KMS-11 (cell line): ENCODE measurements around the gene CLTA.

ENCODE experiments used
- H2AFZ ChIP-seq: fragments of 200-600 bp; sonication (generic); 2 replicates; pipeline ENCODE4 v1.6.1; 2016; ENCODE audit warnings: antibody characterized with exemption, mixed run types, low read depth
- H3K27ac ChIP-seq: fragments of 200-600 bp; sonication (generic); 2 replicates; pipeline ENCODE4 v1.6.1; 2016; ENCODE audit warnings: mild to moderate bottlenecking, mixed run types
- H3K27me3 ChIP-seq: fragments of 200-600 bp; sonication (generic); 2 replicates; pipeline ENCODE4 v1.6.1; 2017; ENCODE audit warnings: mild to moderate bottlenecking, low read depth, mixed run types, moderate library complexity; ENCODE audit not compliant: insufficient read depth
- H3K36me3 ChIP-seq: fragments of 200-600 bp; sonication (generic); 2 replicates; pipeline ENCODE4 v1.6.1; 2017; ENCODE audit warnings: mild to moderate bottlenecking, mixed run types; ENCODE audit not compliant: insufficient read depth
- H3K4me1 ChIP-seq: fragments of 200-600 bp; sonication (generic); 2 replicates; pipeline ENCODE4 v1.6.1; 2016; ENCODE audit warnings: mild to moderate bottlenecking, low read depth, mixed run types; ENCODE audit not compliant: poor library complexity, severe bottlenecking
- H3K4me2 ChIP-seq: fragments of 200-600 bp; sonication (generic); 2 replicates; pipeline ENCODE4 v1.7.0; 2016; ENCODE audit warnings: mild to moderate bottlenecking, mixed run types
- H3K4me3 ChIP-seq: fragments of 200-600 bp; sonication (generic); IDR thresholded peaks from 2 replicates; pipeline ENCODE4 v1.6.1; 2017; ENCODE audit warnings: low read depth, low read length, mixed read lengths; ENCODE audit not compliant: insufficient read depth
- H3K79me2 ChIP-seq: fragments of 200-600 bp; sonication (generic); 2 replicates; pipeline ENCODE4 v1.6.1; 2016; ENCODE audit warnings: low read depth, mixed run types; ENCODE audit not compliant: insufficient read depth
- H3K9ac ChIP-seq: fragments of 200-600 bp; sonication (generic); 2 replicates; pipeline ENCODE4 v1.6.1; 2016; ENCODE audit warnings: mild to moderate bottlenecking, mixed run types
- H4K20me1 ChIP-seq: fragments of 200-600 bp; sonication (generic); 2 replicates; pipeline ENCODE4 v1.6.1; 2016; ENCODE audit warnings: mild to moderate bottlenecking, mixed run types; ENCODE audit not compliant: insufficient read depth
- TF ChIP-seq, protein P1 (sequence below): fragments of 200-600 bp; sonication (generic); conservative IDR thresholded peaks from 2 replicates; pipeline ENCODE4 v1.6.1; 2017; ENCODE audit warnings: low read depth, mild to moderate bottlenecking, antibody characterized with exemption, low read length, moderate library complexity, mixed read lengths

CLTA gene

DNA sequence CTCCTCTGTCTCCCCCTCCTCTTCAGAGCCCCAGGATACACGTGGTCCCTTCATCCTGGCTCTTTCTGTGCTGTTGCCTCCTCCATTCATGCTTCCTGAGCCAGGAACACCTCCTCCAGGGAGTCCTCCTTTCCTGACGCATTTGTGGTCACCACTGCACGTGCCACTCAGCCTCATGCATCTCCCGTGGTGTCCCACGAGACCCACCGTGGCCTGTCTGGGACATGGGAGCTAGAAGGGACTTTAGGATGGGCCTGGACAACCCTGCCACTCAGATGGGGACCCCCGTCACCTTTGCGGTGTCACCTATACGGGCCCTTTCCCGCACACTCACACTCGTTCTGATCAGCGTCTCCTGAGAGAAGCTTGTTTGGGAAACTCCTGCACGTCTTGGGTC, 47.5 kb upstream of the CLTA start:
- H3K4me2 ChIP-seq: peak overlapping the region; percentile 19; the same call in 1 of the 2 replicates
- no peak overlapping the region for H3K4me3 ChIP-seq
- no peak overlapping the region for H3K27ac ChIP-seq

DNA sequence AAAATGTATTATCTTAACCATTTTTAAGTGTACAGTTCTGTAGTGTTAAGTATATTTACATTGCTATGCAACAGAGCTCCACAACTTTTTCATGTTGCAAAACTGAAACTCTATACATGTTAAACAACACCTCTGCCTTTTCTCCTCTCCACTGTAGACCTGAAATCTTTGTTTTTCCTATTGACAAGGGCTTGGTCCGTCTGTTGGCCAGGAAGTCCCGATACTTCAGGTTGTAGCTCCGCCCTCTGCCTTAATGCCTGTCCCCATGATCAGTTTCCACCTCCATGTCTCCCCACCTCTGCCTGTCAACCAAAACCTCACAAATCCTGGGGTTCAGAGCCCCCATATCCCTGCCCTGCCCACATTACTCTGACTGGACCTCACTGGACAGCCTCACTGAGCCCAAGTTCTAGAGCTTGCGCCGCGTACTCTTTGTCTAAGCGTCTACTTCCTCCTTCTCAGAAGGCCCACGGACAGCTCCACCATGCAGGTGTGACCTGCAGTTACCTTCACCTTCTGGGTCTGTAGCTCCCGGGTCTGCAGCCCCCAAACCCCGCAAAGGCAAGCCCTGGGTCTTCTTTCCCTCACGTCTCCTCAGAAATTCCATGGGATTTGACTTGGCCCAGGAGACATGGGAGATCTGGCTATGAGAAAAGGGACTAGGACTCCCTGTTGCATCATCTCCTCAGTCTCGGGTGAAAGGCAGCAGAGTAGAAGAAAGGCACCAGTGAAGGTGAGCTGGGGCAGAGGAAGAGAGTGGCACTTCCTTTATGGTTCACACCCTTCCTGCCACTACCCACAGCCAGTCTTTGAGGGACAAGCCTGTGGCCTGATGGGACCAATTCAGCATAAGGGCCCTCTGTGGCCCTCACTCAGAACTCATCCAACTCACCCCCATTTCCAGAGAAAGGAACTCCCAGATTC, 46.1 kb upstream of the CLTA start:
- peaks cover 57% of the 10 kb centered on the region for H3K4me1 ChIP-seq
- no peak overlapping the region for H2AFZ ChIP-seq
- no peaks in the 10 kb centered on the region for H3K79me2 ChIP-seq
- no peaks in the 10 kb centered on the region for H3K36me3 ChIP-seq
- no peak overlapping the region for H3K9ac ChIP-seq
- H3K27me3 ChIP-seq: no peaks in the 10 kb centered on the region
- H3K27ac ChIP-seq: no peak overlapping the region
- H3K4me2 ChIP-seq: no peak overlapping the region
- no peak overlapping the region for H3K4me3 ChIP-seq
- TF ChIP-seq, protein P1, sequence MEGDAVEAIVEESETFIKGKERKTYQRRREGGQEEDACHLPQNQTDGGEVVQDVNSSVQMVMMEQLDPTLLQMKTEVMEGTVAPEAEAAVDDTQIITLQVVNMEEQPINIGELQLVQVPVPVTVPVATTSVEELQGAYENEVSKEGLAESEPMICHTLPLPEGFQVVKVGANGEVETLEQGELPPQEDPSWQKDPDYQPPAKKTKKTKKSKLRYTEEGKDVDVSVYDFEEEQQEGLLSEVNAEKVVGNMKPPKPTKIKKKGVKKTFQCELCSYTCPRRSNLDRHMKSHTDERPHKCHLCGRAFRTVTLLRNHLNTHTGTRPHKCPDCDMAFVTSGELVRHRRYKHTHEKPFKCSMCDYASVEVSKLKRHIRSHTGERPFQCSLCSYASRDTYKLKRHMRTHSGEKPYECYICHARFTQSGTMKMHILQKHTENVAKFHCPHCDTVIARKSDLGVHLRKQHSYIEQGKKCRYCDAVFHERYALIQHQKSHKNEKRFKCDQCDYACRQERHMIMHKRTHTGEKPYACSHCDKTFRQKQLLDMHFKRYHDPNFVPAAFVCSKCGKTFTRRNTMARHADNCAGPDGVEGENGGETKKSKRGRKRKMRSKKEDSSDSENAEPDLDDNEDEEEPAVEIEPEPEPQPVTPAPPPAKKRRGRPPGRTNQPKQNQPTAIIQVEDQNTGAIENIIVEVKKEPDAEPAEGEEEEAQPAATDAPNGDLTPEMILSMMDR: no peak
- no peaks in the 10 kb centered on the region for H4K20me1 ChIP-seq

More for the DNA sequence above, 47.5 kb upstream of the CLTA start:
- H3K27me3 ChIP-seq: no peaks in the 10 kb centered on the region
- TF ChIP-seq, protein P1: no peak
- H2AFZ ChIP-seq: no peak overlapping the region
- no peaks in the 10 kb centered on the region for H3K36me3 ChIP-seq
- H3K9ac ChIP-seq: no peak overlapping the region
- H4K20me1 ChIP-seq: no peaks in the 10 kb centered on the region
- H3K4me1 ChIP-seq: peaks cover 46% of the 10 kb centered on the region
- no peaks in the 10 kb centered on the region for H3K79me2 ChIP-seq

DNA sequence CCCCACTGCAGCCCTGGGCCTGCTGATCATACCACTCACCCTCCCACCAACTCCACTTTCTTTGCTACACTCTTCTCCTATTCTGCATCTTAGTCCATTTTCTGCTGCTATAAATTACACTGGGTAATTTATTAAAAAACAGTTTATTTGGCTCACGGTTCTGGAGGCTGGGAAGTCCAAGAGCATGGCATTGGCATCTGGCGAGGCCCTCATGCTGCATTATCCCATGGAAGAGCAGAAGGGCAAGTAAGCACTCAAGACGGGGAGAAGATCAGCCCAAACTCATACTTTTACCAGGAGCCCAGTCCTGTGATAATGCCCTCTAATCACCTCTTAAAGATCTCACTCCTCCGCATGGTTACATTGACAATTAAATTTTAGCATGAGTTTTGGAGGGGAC, 44.8 kb upstream of the CLTA start:
- H3K27ac ChIP-seq: no peak overlapping the region
- no peak overlapping the region for H3K4me2 ChIP-seq
- TF ChIP-seq, protein P1: no peak
- peaks cover 50% of the 10 kb centered on the region for H3K4me1 ChIP-seq
- no peaks in the 10 kb centered on the region for H3K79me2 ChIP-seq
- no peaks in the 10 kb centered on the region for H3K27me3 ChIP-seq
- H3K36me3 ChIP-seq: no peaks in the 10 kb centered on the region
- no peak overlapping the region for H3K9ac ChIP-seq
- H4K20me1 ChIP-seq: no peaks in the 10 kb centered on the region
- no peak overlapping the region for H2AFZ ChIP-seq
- H3K4me3 ChIP-seq: no peak overlapping the region

DNA sequence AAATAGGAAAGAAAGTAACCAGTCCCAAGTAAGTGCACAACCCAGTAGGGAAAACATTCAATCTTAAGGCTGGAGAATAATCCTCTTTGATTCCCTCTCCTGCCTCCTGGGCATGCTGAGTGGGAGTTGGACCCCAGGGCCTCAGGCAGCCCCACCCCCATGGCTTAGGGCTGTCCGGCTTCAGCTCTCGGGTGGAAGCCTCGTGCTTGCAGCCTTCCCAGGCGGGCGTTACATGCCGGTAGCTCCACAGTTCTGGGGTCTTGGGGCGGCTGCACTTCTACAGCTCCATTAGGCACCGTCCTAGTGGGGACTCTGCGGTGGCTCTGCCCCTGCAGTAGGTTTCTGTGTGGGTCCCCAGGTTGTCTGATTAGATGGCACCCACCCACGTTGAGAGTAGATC, 44.1 kb upstream of the CLTA start:
- Histone ChIP-seq H3K36me3 (no peaks in the 10 kb centered on the region), H3K27ac (no peak overlapping the region), H3K4me1 (peaks cover 53% of the 10 kb centered on the region), H3K79me2 (no peaks in the 10 kb centered on the region), H4K20me1 (no peaks in the 10 kb centered on the region), H3K4me3 (no peak overlapping the region), H2AFZ (no peak overlapping the region), H3K27me3 (no peaks in the 10 kb centered on the region), H3K9ac (no peak overlapping the region), H3K4me2 (no peak overlapping the region)
- TF ChIP-seq, protein P1: no peak
